ENCODE results near the gene PPP1R16B.

The PPP1R16B gene

DNA sequence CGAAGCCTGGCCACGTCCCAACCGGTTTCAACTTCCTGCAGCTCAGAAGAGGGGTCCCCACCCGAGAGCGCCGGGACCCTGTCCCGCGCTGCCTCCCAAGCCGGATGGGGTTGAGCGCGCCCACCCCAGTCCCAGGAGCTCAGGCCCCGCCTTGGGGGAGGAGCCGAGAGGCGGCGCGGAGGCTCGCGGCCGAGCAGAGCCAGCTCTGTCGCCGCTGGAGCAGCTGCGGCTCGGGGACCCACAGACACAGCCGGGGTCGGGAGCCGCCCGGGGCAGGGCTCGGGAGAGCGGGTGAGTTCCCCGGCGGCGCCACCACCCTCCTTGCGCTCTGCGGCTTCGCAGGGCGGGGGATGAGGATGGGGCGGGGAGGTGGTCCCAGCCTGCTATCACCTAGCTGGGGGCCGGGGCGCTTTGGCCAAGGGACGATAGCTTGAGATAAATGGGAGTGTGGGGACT, at the start of gene PPP1R16B:
Gene PPP1R16B, plus strand, starts transcription at position 196 of the 456 bp plus-strand sequence. CDS start 30,229 bp downstream, outside the sequence.
- TF ChIP-seq, protein P1, sequence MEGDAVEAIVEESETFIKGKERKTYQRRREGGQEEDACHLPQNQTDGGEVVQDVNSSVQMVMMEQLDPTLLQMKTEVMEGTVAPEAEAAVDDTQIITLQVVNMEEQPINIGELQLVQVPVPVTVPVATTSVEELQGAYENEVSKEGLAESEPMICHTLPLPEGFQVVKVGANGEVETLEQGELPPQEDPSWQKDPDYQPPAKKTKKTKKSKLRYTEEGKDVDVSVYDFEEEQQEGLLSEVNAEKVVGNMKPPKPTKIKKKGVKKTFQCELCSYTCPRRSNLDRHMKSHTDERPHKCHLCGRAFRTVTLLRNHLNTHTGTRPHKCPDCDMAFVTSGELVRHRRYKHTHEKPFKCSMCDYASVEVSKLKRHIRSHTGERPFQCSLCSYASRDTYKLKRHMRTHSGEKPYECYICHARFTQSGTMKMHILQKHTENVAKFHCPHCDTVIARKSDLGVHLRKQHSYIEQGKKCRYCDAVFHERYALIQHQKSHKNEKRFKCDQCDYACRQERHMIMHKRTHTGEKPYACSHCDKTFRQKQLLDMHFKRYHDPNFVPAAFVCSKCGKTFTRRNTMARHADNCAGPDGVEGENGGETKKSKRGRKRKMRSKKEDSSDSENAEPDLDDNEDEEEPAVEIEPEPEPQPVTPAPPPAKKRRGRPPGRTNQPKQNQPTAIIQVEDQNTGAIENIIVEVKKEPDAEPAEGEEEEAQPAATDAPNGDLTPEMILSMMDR (conservative IDR thresholded peaks at IDR 0.05), result no peak
- peak within 1 kb of the TSS; percentile 25; the same call in 1 of the 2 replicates for H3K27ac ChIP-seq

DNA sequence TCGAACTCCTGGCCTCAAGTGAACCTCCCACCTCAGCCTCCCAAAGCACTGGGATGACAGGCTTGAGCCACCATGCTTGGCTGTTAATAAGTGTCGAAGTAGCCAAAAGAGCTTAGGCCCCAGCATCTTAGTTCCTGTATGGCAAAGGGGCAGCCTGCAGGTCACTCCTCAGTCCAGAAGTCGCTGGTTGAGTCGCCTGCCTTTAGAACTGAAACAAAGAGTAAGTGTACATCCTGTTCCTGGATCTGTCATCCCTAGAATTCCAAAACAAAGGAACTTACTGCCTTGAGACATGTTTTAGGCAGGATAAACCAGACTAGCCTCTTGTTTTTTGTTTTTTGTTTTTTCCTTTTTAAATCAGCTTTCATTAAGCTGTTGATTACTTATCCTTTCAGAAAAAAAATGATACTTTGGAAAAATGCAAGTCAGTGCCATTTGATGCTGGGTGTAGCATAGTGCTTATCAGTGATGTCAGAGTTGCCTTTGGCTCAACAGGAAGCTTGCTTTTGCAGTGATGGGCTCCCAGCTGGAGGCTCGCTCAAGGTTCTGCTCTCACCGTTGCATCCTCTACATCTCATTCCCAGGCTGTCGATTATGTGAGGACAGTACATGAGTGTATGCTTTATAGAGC, 48.2 kb upstream of the PPP1R16B start:
- H3K27ac ChIP-seq, result no peak overlapping the region
- TF ChIP-seq, protein P1 (conservative IDR thresholded peaks at IDR 0.05), result no peak

GRCh38 chr20:38759106-38759505, 46.4 kb upstream of the PPP1R16B start:
- TF ChIP-seq, protein P1 (conservative IDR thresholded peaks at IDR 0.05), result no peak
- no peak overlapping the region for H3K27ac ChIP-seq

DNA sequence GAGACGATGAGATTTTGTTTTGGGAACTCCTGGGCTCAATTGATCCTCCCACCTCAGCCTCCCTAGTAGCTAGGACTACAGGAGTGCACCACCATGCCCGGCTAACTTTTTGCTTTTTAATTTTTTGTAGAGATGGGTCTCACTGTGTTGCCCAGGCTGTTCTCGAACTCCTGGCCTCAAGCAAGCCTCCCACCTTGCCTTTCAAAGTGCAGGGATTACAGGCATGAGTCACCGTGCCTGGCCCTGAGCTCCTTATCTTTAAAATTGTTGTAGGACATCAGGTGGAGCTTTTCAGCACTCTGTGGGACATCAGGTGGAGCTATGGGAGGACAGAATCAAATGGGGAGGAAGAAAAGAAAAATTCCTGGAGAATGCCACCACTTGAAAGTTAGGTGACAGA, 44.5 kb upstream of the PPP1R16B start:
- TF ChIP-seq, protein P1 (conservative IDR thresholded peaks at IDR 0.05), result no peak

DNA sequence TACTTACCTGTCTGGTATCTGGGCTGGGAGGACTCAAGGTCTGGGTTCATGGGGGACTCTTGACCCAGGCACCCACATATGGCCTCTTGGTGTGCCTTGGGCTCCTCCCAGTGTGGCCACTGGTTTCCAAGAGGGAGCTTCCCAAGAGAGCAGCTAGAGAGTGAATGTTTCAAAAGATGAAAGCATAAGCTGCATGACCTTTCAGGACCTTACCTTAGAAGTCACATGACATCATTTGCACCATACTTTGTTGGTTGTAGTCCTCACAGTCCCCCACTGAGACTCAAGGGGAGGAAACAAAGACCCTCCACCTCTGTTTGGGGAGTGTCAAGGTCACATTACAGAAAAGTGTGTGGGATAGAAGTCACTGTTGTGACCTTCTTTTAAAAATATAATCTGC, 43.3 kb upstream of the PPP1R16B start:
- TF ChIP-seq, protein P1 (conservative IDR thresholded peaks at IDR 0.05), result no peak
- H3K27ac ChIP-seq, result no peak overlapping the region

More for the DNA sequence above, 44.5 kb upstream of the PPP1R16B start:
- no peak overlapping the region for H3K27ac ChIP-seq

GRCh38 chr20:38763616-38764015, 41.9 kb upstream of the PPP1R16B start:
- TF ChIP-seq, protein P1 (conservative IDR thresholded peaks at IDR 0.05), result no peak
- H3K27ac ChIP-seq, result no peak overlapping the region

DNA sequence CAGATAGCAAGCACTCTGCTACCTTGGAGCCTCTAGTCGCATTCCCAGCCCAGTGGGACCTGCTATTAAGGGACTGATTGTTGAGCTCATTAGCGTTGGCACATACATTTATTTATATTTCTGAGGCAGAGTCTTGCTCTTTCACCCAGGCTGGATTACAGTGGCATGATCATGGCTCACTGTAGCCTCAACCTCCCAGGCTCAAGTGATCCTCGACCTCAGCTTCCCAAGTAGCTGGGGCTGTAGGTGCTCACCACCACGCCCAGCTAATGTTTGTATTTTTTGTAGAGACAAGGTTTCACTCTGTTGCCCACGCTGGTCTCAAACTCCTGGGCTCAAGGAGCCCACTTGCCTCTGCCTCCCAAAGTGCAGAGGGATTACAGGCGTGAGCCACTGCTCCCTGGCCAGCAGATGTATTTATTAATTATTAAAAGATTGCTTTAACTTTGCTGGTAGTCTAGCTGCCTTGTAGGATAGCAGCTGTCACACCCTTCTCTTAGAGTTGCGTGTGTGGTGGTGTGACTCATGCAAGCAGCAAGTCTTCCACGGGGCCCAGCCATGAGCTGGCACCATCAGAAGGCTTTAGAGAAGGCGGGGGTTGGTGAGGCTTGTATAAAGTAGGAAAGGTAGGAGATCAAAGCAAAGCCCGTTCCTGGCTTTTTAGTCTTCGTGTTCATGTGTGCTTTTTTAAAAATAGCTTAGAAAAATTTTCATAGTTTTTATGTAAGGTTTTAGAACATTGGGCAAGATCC, 40.8 kb upstream of the PPP1R16B start:
- H3K27ac ChIP-seq, result no peak overlapping the region
- TF ChIP-seq, protein P1 (conservative IDR thresholded peaks at IDR 0.05), result no peak

Measured in VCaP (cell line).